Epithelial cell of prostate (primary cell): ENCODE results near the gene ROBO1.

Source experiments
- DNase-seq: peaks from one replicate; pipeline ENCODE4 v3.0.0-alpha.2; 2011; ENCODE audit warnings: low read depth, low spot score
- H3K27ac ChIP-seq: fragments of 450-650 bp; 2 replicates; pipeline ENCODE4 v1.5.1; 2017; ENCODE audit warnings: mild to moderate bottlenecking

The ROBO1 gene

DNA sequence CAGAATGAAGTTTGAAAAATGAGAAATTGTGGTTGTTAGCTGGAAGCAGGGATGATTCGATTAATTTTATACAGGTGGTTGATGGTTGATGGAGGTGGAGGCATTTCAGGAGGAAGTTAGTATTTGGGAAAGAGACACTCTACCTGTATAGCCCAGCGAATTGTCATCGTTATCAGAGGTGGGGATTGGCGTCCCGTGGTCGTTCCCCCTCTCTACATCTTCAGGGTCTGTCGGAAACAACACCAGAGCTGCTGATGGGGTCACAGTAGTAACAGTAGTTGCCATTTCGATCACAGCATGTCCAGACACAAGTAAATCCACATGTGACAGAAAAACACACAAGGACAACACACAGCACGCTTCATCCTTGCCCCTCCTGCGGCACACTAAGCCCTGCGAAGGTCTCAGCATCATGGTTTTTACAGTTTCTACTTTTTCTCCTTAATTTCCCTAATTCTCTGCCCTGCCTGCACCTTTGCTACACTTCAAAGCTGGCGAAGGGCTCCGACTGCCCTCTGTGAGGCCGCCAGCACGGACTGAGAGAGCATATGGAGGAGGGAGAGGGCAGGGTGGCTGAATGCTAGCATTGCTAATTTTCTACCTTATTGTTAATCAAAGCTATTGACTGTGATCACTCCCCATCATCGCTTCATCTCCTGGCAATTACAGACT, 642.3 kb downstream of the ROBO1 start:
- no peak overlapping the region for H3K27ac ChIP-seq
- no peak for DNase-seq

- no peak overlapping the region for H3K27ac ChIP-seq
- DNase-seq: no peak
These were observed 652.3 kb downstream of the ROBO1 start for GRCh38 chr3:79115458-79115857.

DNA sequence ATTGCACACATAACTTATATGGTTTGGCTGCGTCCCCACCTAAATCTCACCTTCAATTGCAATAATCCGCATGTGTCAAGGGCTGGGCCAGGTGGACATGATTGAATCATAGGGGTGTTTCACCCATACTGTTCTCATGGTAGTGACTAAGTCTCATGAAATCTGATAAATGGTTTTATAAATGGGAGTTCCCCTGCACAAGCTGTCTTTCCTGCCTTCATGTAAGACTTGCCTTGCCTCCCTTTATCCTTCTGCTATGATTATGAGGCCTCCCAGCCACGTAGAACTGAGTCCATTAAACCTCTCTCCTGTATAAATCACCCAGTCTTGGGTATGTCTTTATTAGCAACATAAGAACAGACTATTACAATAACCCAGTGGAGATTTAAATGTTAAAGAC, 653.9 kb downstream of the ROBO1 start:
- peak; percentile 90 for DNase-seq
- H3K27ac ChIP-seq: peak overlapping the region; percentile 60

DNA sequence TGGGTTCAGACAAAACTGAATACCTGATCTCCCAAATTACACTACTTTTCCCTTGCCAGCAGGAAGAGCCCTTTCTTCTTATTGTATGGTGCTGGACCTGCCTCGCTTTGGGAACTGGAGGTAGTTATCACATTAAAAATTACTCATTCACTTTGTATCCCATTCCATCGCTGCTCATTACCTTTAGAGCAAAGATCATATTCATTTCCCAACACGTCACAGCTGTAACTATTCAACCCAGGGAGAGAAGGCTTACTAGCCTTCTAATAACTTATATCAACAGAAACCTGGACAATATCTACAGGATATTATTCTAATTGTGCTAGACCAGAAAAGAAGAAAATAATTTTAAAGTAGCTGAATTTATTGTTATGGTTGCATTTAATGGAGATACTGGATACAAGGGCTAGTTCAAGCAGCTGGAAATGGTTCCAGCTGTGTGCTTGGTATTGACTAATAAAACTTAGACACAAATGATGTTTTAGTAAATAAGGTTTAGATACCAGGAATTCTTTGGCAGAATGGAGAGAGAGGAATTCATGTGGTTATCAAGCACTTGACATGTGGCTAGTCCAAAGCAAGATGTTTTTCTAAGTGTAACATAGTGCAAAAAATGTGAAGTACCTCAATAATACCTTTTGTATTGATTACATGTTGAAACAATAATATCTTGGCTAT, 656.3 kb downstream of the ROBO1 start:
- no peak for DNase-seq
- H3K27ac ChIP-seq: no peak overlapping the region

DNA sequence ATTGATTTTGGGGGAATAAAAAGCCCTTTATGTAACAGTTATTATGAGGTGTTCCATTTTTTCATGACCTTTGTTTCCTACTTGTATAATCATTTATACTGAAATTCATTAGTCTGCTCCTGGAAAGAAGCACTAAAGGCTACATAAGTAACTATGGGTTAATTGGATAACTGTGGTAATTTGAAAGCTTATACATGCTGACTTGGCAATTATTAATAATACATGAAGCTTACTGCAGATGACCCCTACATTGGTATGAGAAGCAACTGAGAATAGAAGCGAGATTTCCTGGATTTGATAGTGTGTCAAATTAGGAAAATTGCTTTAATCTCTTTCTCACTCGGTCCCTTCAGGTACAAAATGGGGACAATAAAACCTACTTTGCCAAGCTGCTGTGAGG, 658.0 kb downstream of the ROBO1 start:
- DNase-seq: no peak
- no peak overlapping the region for H3K27ac ChIP-seq

DNA sequence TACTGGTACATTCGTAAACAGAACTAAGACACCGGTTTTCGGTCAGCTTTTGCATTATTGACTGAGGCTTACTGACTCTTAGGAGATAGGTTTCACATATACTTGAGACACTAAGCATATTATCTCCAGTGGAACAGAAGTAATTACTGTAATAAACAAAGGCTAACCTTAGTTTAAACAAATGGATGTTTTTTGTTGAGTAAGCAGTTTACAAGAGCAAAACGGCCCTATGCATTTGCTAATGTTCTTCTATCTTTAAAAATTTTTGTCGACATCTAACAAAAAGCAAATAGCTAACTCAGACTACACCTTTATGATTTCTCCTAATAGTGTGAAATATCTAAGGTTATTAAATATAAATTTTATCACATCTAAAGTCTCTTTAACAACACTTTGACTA, 664.5 kb downstream of the ROBO1 start:
- H3K27ac ChIP-seq: no peak overlapping the region
- DNase-seq: no peak

DNA sequence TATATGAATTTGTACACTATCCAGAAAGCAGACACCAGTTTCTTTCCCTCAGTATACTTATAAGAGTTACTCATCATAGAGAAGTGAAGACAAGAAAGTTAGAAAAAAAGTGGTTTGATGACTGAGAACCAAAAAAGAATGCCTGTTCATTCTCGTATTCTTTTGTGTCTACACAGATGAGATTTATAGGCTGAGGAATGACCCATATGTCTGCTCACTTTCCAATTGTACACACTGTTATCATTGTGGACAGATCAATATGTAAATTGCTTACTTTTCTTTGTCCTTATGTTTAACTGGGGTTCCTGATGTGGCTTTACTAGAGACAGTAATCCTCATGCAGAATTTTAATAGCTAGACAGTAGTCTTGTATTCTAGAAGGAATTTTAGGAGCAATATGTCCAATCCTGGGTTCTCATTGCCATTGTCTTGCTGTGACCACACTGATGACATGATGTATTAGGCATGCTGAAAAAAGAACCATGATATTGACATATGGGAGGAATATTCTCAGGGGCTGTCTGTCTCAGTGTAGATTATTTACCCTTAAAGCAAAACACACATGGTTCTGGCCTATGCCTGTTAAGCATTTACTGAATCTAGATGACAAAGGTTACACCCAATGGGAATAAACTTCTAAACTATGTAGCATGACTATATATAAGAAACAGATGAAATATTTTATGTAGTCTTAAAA, 669.7 kb downstream of the ROBO1 start:
- DNase-seq: no peak
- H3K27ac ChIP-seq: no peak overlapping the region

DNA sequence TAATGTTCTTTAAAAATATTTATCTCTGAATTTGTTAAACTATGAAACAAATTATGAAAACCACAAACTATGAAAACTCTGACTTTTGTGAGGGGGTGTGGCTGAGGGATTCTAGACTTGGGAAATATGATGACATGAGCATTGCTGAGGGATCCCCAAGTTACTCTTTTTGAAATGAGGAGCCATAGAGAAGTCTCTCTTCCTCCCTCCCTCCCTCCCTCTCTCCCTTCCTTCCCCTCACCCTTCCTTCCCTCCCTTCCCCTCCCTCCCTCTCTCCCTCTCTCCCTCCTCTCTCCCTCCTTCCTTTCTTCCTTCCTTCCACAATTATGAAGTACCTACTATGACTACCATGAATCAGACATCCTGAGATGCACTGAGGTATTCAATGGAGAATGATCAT, 673.1 kb downstream of the ROBO1 start:
- H3K27ac ChIP-seq: no peak overlapping the region
- DNase-seq: no peak

DNA sequence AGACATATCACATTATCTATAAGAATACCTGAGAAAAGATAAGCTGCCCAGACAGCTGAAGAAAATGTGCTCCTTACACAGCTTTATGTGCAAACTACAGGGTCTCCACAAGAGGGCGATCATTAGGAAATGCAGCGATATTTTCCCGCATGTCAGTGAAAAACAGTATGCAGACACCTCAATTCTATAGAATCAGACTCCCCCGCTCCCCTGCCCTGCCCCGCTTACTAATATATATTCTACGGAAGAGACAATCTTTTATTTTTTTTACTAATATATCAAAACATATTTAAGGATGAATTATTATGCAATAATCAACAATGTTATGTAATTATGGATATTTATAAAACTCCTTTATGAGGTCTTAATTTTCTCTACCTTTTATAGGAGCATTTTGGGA, 681.3 kb downstream of the ROBO1 start:
- H3K27ac ChIP-seq: no peak overlapping the region
- DNase-seq: no peak

DNA sequence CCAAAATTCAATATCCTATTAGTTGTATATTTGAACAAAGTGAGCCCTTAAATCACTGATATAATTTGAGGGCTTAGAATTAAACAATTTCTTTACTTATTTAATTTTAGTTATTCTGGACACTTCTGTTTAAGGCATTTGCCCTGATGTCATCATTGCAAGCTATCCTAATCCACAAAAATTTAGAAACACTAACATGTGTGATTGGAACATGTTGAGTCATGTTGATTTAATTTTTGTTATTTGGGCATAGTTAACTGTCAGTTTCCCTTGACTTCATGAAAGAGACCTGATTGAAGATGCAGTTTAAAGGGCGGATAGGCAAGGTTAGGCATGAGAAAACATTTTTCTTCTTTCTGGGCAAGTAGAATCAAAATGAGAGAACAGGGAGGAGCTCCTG, 682.6 kb downstream of the ROBO1 start:
- no peak overlapping the region for H3K27ac ChIP-seq

DNA sequence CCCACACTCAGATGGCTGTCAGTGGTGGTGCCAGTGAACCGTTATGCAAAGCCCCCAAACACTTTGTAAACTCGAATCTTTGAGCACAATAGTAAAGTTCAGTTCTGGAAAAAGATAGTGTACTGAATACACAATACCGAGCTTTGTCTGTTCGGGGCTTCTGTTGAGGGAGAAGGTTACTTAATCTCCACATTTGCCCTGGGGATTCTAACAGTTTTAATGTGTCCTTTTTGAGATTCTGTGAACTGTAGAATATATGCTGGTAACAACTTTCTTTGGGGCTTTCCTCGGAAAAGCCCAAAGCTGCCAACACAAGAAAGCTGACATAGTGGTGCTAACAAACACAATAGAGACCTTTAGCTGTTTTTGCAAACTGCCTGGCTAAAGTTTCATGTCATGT, 686.5 kb downstream of the ROBO1 start:
- DNase-seq: no peak
- H3K27ac ChIP-seq: no peak overlapping the region

More for the DNA sequence above, 682.6 kb downstream of the ROBO1 start:
- no peak for DNase-seq

- no peak overlapping the region for H3K27ac ChIP-seq
- DNase-seq: no peak
These were observed 693.2 kb downstream of the ROBO1 start for GRCh38 chr3:79074558-79074957.

- no peak overlapping the region for H3K27ac ChIP-seq
- no peak for DNase-seq
These were observed 700.1 kb downstream of the ROBO1 start for GRCh38 chr3:79067734-79068133.

GRCh38 chr3:79066481-79066880, 701.3 kb downstream of the ROBO1 start:
- no peak overlapping the region for H3K27ac ChIP-seq
- DNase-seq: no peak

GRCh38 chr3:79063624-79064023, 704.2 kb downstream of the ROBO1 start:
- H3K27ac ChIP-seq: no peak overlapping the region
- DNase-seq: no peak

- no peak overlapping the region for H3K27ac ChIP-seq
- no peak for DNase-seq
These were observed 710.0 kb downstream of the ROBO1 start for GRCh38 chr3:79057756-79058155.

DNA sequence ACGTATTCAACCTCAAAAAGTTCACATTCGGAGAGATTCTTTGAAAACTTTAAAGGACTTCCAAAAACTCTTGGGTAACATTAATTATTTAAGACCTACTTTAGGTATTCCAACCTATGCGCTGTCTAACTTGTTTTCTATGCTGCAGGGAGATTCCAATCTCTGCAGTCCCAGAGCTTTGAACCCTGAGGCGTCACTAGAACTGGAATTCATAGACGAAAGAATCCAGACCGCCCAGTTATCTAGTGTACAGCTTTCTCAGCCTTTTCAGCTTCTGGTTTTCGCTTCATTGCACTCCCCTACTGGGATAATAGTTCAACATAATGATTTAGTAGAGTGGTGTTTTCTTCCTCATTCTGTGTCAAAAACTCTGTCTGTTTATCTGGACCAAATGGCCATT, 711.3 kb downstream of the ROBO1 start:
- no peak overlapping the region for H3K27ac ChIP-seq
- no peak for DNase-seq

DNA sequence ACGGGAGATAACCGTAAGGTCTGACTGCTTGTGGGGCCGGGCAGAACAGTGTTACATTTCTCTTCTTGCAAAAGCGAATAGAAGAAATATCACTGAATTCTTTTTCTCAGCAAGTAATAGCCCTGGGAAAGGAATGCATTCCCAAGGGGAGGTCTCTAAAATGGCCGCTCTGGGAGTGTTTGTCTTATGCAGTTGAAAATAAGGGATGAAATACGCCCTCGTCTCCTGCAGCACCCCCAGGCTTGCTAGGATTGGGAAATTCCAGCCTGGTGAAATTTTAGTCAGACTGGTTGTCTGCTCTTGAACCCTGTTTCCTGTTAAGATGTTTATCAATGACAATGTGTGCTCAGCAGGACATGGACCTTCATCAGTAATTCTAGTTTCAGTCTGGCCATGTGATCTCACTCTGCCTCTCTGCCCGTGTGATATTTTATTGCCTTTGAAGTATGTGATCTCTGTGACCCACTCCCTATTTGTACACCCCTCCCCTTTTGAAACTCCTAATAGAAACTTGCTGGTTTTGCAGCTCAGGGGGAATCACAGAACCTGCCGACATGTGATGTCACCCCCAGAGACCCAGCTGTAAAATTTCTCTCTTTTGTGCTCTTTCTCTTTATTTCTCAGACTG, 715.6 kb downstream of the ROBO1 start:
- DNase-seq: no peak
- H3K27ac ChIP-seq: no peak overlapping the region

DNA sequence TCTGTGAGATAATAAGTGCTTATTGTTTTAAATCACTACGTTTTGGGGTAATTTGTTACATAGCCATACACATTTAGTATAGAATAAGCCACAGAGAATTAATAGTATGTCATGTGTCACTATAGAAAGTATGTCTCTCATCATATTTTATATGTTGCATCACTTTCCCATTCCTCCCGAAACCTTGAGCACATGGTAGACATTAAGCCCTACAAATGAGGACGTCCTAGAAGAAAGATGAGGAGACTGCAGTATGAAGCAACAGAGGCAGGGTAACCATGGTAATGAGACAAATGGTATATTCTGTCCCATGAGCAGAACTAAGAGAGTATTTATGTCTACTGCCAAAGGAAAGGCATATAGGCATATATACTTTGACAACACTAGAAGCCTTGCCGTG, 720.2 kb downstream of the ROBO1 start:
- no peak for DNase-seq
- no peak overlapping the region for H3K27ac ChIP-seq

- H3K27ac ChIP-seq: no peak overlapping the region
- DNase-seq: no peak
These were observed 726.2 kb downstream of the ROBO1 start for GRCh38 chr3:79041621-79042020.

DNA sequence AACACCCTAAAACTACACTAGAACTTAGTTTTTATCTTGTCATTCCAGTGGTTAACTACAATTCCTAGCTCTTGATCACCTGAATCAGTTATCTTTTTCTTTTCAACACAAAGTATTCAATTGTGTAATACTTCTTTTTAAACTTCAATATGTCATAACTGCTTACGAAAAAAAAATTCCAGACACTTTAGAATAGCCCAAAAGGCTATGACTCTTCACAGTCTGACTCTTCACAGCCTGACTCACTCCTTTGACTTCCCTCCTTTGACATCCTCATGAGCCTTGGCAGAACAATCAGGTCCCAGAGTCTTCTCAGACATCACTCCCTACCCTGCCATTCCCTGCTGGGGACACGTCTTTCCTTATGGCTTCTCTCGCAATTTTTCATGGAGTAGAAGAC, 727.1 kb downstream of the ROBO1 start:
- peak; percentile 67 for DNase-seq
- no peak overlapping the region for H3K27ac ChIP-seq
